Glutamatergic neuron (in vitro differentiated cells): ENCODE results near the gene ADGRA3. TPM values are rescaled to one million over a fixed set of nuclear protein-coding genes. Genes with fewer than 3 reads are reported as not detected.

Experiments used
- DNase-seq: peaks from one replicate; pipeline ENCODE4 v3.0.0; 2022
- H3K27ac Mint-ChIP-seq: one replicate; pipeline ENCODE4 v1.8.0; 2020; ENCODE audit warnings: mild to moderate bottlenecking, mixed read lengths, inconsistent platforms; ENCODE audit not compliant: unreplicated experiment
- H3K27me3 Mint-ChIP-seq: one replicate; pipeline ENCODE4 v1.8.0; 2020; ENCODE audit warnings: mild to moderate bottlenecking, moderate library complexity, mixed read lengths, inconsistent platforms; ENCODE audit not compliant: unreplicated experiment
- H3K36me3 Mint-ChIP-seq: one replicate; pipeline ENCODE4 v1.8.0; 2020; ENCODE audit warnings: mild to moderate bottlenecking, mixed read lengths, inconsistent platforms; ENCODE audit not compliant: unreplicated experiment
- H3K4me1 Mint-ChIP-seq: one replicate; pipeline ENCODE4 v1.8.0; 2020; ENCODE audit warnings: mild to moderate bottlenecking, low read depth, mixed read lengths, inconsistent platforms; ENCODE audit not compliant: unreplicated experiment
- H3K4me3 Mint-ChIP-seq: one replicate; pipeline ENCODE4 v1.8.0; 2020; ENCODE audit warnings: mild to moderate bottlenecking, mixed read lengths, inconsistent platforms; ENCODE audit not compliant: unreplicated experiment
- H3K9me3 Mint-ChIP-seq: one replicate; pipeline ENCODE4 v1.8.0; 2020; ENCODE audit warnings: mild to moderate bottlenecking, moderate library complexity, mixed read lengths, inconsistent platforms; ENCODE audit not compliant: unreplicated experiment
- CTCF ChIP-seq: fragments of 200-600 bp; sonication (generic); IDR thresholded peaks from one replicate; pipeline ENCODE4 v1.5.0; 2021; ENCODE audit not compliant: partially characterized antibody, unreplicated experiment
- long read RNA-seq: library from polyadenylated mRNA; unstranded; transcript quantifications from one replicate; pipeline ENCODE4 v2.0.0, GENCODE V29; 2020; ENCODE audit not compliant: unreplicated experiment
- total RNA-seq: library from RNA; stranded (reverse); fragmentation: NEBNext Ultra II Directional; extraction: Animal tissue kit (Norgen Biotek cat#: 25700); gene quantifications from one replicate; pipeline ENCODE4 v1.2.1, GENCODE V29; 2021; ENCODE audit not compliant: unreplicated experiment

ADGRA3 gene
- 76.2 TPM for total RNA-seq
- long read RNA-seq, partial matches to known transcripts = 0 of 5 reads
- long read RNA-seq, other reads (novel, unspliced or antisense) = 4 of 5 reads

GRCh38 chr4:22515888-22516541 is at the start of gene ADGRA3:
Gene ADGRA3 (minus strand): TSS chr4:22516066. CDS start chr4:22515784, 282 bp downstream.
- Mint-ChIP-seq H3K27ac (peak within 1 kb of the TSS; percentile 94), H3K4me1 (peaks cover 9% of the 10 kb centered on the region), H3K36me3 (no peaks in the 10 kb centered on the region), H3K27me3 (peaks cover 10% of the 10 kb centered on the region), H3K9me3 (peaks cover 15% of the 10 kb centered on the region), H3K4me3 (peak within 1 kb of the TSS; percentile 99)
- peak; percentile 87 for DNase-seq
- TF ChIP-seq CTCF = no peak

GRCh38 chr4:22556495-22556894 is 40.6 kb upstream of the ADGRA3 start:
- Mint-ChIP-seq H3K36me3 (no peaks in the 10 kb centered on the region), H3K27ac (no peak overlapping the region), H3K9me3 (no peaks in the 10 kb centered on the region), H3K27me3 (no peaks in the 10 kb centered on the region), H3K4me1 (no peaks in the 10 kb centered on the region), H3K4me3 (no peak overlapping the region)
- no peak for DNase-seq
- TF ChIP-seq CTCF = no peak

GRCh38 chr4:22554670-22555069 is 38.8 kb upstream of the ADGRA3 start:
- Mint-ChIP-seq H3K4me1 (no peaks in the 10 kb centered on the region), H3K9me3 (no peaks in the 10 kb centered on the region), H3K27me3 (no peaks in the 10 kb centered on the region), H3K4me3 (no peak overlapping the region), H3K36me3 (no peaks in the 10 kb centered on the region), H3K27ac (no peak overlapping the region)
- no peak for DNase-seq
- no peak for TF ChIP-seq CTCF

DNA sequence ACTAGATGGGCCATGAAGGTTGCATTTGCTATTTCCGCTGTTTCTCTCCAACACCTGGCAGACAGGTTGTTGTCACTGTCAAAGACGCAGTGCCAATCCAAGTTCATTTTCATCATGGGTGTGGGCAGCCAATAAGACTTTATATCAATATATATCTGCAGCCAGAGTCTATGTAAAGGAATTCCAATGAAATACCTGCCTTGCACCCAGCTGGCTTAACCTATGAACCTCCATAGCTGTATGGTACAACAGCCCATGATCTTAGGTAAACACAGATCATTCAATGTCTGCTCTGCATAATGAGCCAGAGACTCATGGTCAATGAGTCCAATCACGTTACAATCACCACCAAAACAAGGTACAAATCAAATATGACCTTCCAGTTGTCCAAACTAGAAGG is 37.7 kb upstream of the ADGRA3 start:
- no peaks in the 10 kb centered on the region for H3K27me3 Mint-ChIP-seq
- H3K27ac Mint-ChIP-seq = no peak overlapping the region
- no peaks in the 10 kb centered on the region for H3K4me1 Mint-ChIP-seq
- no peaks in the 10 kb centered on the region for H3K9me3 Mint-ChIP-seq
- TF ChIP-seq CTCF = no peak
- no peaks in the 10 kb centered on the region for H3K36me3 Mint-ChIP-seq
- DNase-seq = no peak
- no peak overlapping the region for H3K4me3 Mint-ChIP-seq

DNA sequence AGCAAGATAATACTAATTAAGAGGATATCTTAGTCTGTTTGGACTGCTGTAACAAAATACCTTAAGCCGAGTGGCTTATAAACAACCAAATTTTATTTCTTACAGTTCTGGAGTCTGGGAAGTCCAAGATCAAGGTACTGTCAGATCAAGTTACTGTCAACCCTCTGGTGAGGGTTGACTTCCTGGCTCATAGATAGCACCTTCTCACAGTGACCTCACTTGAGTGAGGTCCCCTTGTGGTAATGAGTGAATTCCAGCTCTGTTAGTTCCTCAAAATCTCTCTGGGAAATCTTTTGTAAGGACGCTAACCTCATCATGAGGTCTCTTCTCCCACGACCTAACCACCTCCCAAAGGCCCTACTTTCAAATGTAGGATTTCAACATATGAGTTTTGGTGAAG is 36.9 kb upstream of the ADGRA3 start:
- no peaks in the 10 kb centered on the region for H3K4me1 Mint-ChIP-seq
- H3K4me3 Mint-ChIP-seq = no peak overlapping the region
- no peaks in the 10 kb centered on the region for H3K36me3 Mint-ChIP-seq
- no peak overlapping the region for H3K27ac Mint-ChIP-seq
- no peaks in the 10 kb centered on the region for H3K27me3 Mint-ChIP-seq
- H3K9me3 Mint-ChIP-seq = no peaks in the 10 kb centered on the region
- no peak for TF ChIP-seq CTCF
- no peak for DNase-seq
